ENCODE data around the gene NID2. TPM values are rescaled to one million over a fixed set of nuclear protein-coding genes. Genes with fewer than 3 reads are reported as not detected.

Gene NID2
- total and polyA plus RNA-seq, 12 donors = 7.2 to 61.3 (median 33.0) TPM

DNA sequence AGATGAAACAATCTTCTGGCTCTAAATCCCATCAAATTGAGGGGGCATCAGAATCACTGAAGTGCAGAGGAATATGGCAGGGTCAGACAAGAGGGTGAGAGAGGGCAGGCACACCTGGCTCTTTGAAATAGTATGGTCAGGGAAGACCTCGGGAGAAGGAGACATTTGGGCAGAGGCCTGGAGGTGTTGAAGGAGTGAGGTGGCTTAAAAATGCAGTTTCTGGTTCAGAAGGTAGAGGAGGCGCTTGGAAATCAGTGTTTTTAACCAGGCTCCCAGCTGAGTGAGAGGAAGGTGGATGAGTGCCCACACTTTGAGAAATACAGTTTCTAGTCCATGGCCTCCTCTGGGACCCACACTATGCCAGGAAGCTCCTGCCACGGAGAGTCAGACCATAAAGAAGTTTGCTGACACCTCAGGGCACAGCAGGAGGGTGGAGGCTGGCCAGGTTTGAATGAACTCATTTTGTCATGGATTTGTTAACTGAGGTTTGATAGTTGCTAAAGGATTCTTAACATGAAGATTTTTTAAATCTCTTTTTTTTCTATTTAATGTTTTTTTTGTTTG, 20.1 kb downstream of the NID2 start:
- TF ChIP-seq, protein P1, sequence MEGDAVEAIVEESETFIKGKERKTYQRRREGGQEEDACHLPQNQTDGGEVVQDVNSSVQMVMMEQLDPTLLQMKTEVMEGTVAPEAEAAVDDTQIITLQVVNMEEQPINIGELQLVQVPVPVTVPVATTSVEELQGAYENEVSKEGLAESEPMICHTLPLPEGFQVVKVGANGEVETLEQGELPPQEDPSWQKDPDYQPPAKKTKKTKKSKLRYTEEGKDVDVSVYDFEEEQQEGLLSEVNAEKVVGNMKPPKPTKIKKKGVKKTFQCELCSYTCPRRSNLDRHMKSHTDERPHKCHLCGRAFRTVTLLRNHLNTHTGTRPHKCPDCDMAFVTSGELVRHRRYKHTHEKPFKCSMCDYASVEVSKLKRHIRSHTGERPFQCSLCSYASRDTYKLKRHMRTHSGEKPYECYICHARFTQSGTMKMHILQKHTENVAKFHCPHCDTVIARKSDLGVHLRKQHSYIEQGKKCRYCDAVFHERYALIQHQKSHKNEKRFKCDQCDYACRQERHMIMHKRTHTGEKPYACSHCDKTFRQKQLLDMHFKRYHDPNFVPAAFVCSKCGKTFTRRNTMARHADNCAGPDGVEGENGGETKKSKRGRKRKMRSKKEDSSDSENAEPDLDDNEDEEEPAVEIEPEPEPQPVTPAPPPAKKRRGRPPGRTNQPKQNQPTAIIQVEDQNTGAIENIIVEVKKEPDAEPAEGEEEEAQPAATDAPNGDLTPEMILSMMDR (IDR thresholded peaks at IDR 0.05) = no peak
- no peak for TF ChIP-seq POLR2A (IDR thresholded peaks at IDR 0.05)
- H3K27ac ChIP-seq = no peak overlapping the region
- DNase-seq = no peak
- H3K4me1 ChIP-seq (replicated peaks in 1 of 2) = peaks cover 5 to 12% of the 10 kb centered on the region in 2 donors
- H3K36me3 ChIP-seq (replicated peaks in 1 of 2) = no peaks in the 10 kb centered on the region
- no peak overlapping the region for H3K4me3 ChIP-seq
- no peaks in the 10 kb centered on the region for H3K27me3 ChIP-seq
- intact Hi-C loops (cut with DNase I) = no loop called here
- 54 to 72% (median 67%) methylated on average over 3 of the region's 3 CpGs for WGBS, 4 donors
- H3K9me3 ChIP-seq (replicated peaks in 1 of 3) = no peaks in the 10 kb centered on the region

DNA sequence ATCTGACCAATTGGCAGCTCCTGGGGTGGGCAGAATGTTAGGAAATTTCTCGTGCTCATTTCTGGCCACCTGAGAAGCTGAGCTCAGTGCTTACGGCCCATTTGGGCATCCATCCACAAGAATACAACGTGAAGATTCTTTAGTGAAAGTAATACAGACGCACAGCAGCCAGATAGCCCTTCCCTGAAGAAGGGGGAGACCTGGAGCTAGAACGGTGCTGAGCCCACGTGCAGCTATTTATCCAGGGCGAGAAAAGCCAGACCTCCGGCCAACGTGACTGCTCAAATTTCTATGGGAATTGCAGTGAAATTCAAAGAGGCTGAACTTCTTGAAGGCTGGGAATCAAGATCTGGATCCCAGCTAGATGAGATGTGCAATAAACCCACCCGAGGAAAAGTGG, 20.7 kb downstream of the NID2 start:
- 80 to 88% (median 85%) methylated on average over 10 of the region's 10 CpGs for WGBS, 4 donors
- Histone ChIP-seq H3K36me3 (replicated peaks in 1 of 2) (no peaks in the 10 kb centered on the region), H3K9me3 (replicated peaks in 1 of 3) (no peaks in the 10 kb centered on the region), H3K4me1 (replicated peaks in 1 of 2) (peaks cover 4 to 12% of the 10 kb centered on the region in 2 donors), H3K27ac (no peak overlapping the region), H3K27me3 (no peaks in the 10 kb centered on the region), H3K4me3 (no peak overlapping the region)
- intact Hi-C loops (cut with DNase I) = no loop called here
- DNase-seq = no peak
- TF ChIP-seq, protein P1 (IDR thresholded peaks at IDR 0.05) = no peak
- no peak for TF ChIP-seq POLR2A (IDR thresholded peaks at IDR 0.05)

DNA sequence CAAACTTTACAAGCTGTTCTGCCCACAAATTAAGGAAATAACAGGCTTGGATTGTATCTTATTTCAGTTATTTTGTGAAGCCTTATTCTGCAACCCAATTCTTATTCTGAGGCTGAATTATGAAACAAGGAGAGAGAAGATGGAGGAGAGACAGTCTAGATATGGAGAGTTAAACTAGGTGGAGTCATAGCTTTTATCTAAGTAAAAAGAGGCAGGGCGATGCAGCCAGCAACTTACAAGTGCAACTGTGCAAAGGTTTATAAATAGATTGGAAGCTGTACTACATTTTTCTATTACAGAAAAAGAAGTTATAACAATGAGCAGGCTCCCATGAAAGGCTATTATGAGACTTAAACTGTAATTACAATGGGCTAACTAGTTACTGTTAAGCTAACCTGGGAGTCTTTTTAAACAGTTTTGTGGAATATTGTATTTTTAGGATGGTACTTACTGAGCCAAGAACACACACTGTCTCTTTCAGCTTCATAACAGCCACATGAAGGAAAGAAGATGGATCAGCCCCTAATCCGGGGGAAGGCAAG, 22.4 kb downstream of the NID2 start:
- H3K27ac ChIP-seq = peak overlapping the region in 1 of 5 donors; percentile 19
- no peaks in the 10 kb centered on the region for H3K9me3 ChIP-seq (replicated peaks in 1 of 3)
- H3K4me3 ChIP-seq = no peak overlapping the region
- no peaks in the 10 kb centered on the region for H3K27me3 ChIP-seq
- 39 to 59% (median 48%) methylated on average over 2 of the region's 2 CpGs for WGBS, 4 donors
- intact Hi-C loops (cut with DNase I) = no loop called here
- H3K36me3 ChIP-seq (replicated peaks in 1 of 2) = no peaks in the 10 kb centered on the region
- peaks cover 0 to 12% of the 10 kb centered on the region in 2 donors for H3K4me1 ChIP-seq (replicated peaks in 1 of 2)
- TF ChIP-seq, protein P1 (IDR thresholded peaks at IDR 0.05) = no peak
- no peak for TF ChIP-seq POLR2A (IDR thresholded peaks at IDR 0.05)
- DNase-seq = no peak

DNA sequence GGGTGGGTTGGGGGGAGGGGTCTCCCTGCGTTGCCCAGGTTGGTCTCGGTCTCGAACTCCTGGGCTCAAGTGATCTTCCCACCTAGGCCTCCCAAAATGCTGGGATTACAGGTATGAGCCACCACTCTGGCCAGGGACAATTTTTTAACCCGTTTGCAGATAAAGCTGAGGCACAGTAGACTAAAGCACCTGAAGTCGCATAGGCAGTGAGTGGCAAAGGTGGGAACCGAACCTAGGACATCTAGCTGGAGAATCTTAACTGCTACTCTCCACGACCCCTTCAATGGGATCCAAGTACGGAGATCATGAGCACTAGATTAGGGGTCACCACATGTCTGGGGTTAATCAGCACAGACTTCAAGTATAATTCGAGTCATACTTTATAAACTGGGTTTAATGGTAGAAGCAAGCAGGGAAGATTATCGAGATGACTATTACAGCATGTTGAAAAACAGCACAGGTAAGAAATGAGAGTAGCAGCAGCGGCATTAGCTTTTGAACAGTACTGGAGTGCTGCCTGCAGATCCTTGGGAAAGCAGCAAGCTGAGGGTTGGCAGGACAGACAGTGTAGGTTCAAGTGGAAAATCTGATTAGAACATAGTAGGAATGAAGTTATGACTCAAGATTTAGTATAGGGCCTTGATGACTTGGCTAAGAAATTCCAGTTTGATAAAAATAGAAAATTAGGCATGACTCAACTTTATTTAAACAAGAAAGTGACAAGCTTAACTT, 23.9 kb downstream of the NID2 start:
- H3K4me3 ChIP-seq = no peak overlapping the region
- no peaks in the 10 kb centered on the region for H3K36me3 ChIP-seq (replicated peaks in 1 of 2)
- intact Hi-C loops (cut with DNase I) = no loop called here
- peaks cover 0 to 12% of the 10 kb centered on the region in 2 donors for H3K4me1 ChIP-seq (replicated peaks in 1 of 2)
- no peak for TF ChIP-seq POLR2A (IDR thresholded peaks at IDR 0.05)
- TF ChIP-seq, protein P1 (IDR thresholded peaks at IDR 0.05) = no peak
- DNase-seq = peak in 1 of 7 donors; percentile 64
- no peaks in the 10 kb centered on the region for H3K9me3 ChIP-seq (replicated peaks in 1 of 3)
- H3K27me3 ChIP-seq = no peaks in the 10 kb centered on the region
- 70 to 86% (median 85%) methylated on average over 8 to 11 of the region's 11 CpGs for WGBS, 4 donors
- H3K27ac ChIP-seq = peak overlapping the region in 2 of 5 donors; percentile 17 to 34

Data from adrenal gland (tissue), 12 donors.